Measurements from ENCODE around the gene IER5L. TPM values are rescaled to one million over a fixed set of nuclear protein-coding genes. Genes with fewer than 3 reads are reported as not detected.

Gene IER5L
- polyA plus RNA-seq, 1 donor (not counting 4 experiments of a cell fraction or from before 2014, with no cell fraction given) = 2.1 TPM

- peak; percentile 49 for DNase-seq (ENCODE audit: low read depth, low spot score)
- Histone ChIP-seq H3K27me3 (ENCODE audit: control insufficient read depth, extremely low read depth, insufficient read depth, low read length) (no peaks in the 10 kb centered on the region), H3K4me2 (ENCODE audit: control insufficient read depth, extremely low read depth, insufficient read depth, low read depth, low read length) (peak overlapping the region; percentile 96), H3K9ac (ENCODE audit: control insufficient read depth, extremely low read depth, insufficient read depth, low read length) (peak overlapping the region; percentile 84), H3K4me3 (ENCODE audit: control insufficient read depth in 2 of 3, extremely low read depth in 1 of 3, insufficient read depth in 2 of 3, low read depth in 1 of 3, low read length in 3 of 3) (peak overlapping the region; percentile 50 to 95 (median 69)), H3K9me3 (ENCODE audit: control insufficient read depth, low read depth, low read length) (no peaks in the 10 kb centered on the region), H3K9me1 (ENCODE audit: control insufficient read depth, extremely low read depth, insufficient read depth, low read length) (no peaks in the 10 kb centered on the region), H3K36me3 (ENCODE audit: control insufficient read depth in 2 of 2, extremely low read depth in 1 of 2, insufficient read depth in 2 of 2, low read length in 2 of 2) (no peaks in the 10 kb centered on the region), H3K4me1 (ENCODE audit: control insufficient read depth, extremely low read depth, insufficient read depth, low read length) (peaks cover 21% of the 10 kb centered on the region), H3K27ac (ENCODE audit: control insufficient read depth, insufficient read depth, low read length) (peak overlapping the region; percentile 66), H3K79me2 (ENCODE audit: control insufficient read depth, insufficient read depth, low read length) (peaks cover 16% of the 10 kb centered on the region), H2AFZ (ENCODE audit: control insufficient read depth, low read length) (peak overlapping the region; percentile 49), H4K20me1 (ENCODE audit: control insufficient read depth, extremely low read depth, insufficient read depth, low read length) (no peaks in the 10 kb centered on the region)
- dilution Hi-C loops (cut with MboI; ENCODE audit: extremely low pct_ligation_motif_present, low sequenced_read_pairs) = loop anchor here (25.0 kb wide), 1 partner anchor 438 kb away; the partner anchor contains the start of gene C9orf50
- no peak for TF ChIP-seq EZH2 (IDR thresholded peaks at IDR 0.05; ENCODE audit: low read length)
- TF ChIP-seq CTCF (optimal IDR thresholded peaks at IDR 0.05 in 1 of 3, IDR thresholded peaks at IDR 0.05 in 1 of 3, conservative IDR thresholded peaks at IDR 0.05 in 1 of 3; ENCODE audit: extremely low read depth in 1 of 3, insufficient read depth in 2 of 3, low read length in 3 of 3) = peak; percentile 92 to 98 (median 94)
- FAIRE-seq = peak; percentile 17
Observed at GRCh38 chr9:129174102-129174723, 3.8 kb downstream of the IER5L start.

DNA sequence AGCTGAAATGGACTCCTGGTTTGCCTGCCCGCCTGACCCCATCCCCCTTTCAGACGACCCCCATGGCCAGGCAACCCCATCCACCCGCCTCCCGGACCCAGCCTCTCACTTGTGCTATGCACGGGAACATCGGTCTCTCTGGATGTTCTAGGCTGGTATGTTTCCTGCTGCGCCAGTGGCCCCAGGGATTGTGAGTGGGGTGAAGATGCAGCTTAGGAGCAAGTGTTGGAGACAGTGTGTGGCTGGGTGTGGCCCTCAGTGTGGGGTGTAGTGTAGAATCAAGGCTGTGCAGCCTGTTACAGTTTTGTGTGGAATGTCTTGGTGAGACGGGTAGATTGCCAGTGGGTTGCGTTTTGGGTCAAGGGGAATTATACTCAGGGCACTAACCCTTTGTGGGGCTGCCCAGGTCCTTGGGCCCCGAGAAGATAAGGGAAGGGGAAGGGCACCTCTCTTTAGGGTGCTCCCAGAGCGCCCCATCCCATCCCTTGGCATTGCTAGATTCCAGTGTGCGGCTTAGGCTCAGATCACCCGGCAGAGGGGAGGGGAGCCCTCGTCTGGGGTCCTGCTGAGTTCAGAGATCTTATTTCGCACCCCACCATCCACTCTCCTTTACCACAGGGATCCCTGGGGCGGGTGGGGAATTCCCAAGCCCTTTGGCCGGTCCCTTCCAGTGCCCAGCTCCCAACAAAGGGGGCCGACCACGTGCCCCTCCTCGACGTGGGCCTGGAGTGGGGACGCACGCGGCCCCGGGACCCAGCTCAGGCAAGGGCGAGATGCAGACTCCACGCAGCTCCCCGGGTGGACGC lies 4.6 kb downstream of the IER5L start:
- H3K4me3 ChIP-seq (ENCODE audit: control insufficient read depth in 2 of 3, extremely low read depth in 1 of 3, insufficient read depth in 2 of 3, low read depth in 1 of 3, low read length in 3 of 3) = peak overlapping the region; percentile 50 to 95 (median 69)

More for the DNA sequence above, 4.6 kb downstream of the IER5L start:
- Histone ChIP-seq H3K9me1 (ENCODE audit: control insufficient read depth, extremely low read depth, insufficient read depth, low read length) (no peaks in the 10 kb centered on the region), H2AFZ (ENCODE audit: control insufficient read depth, low read length) (peak overlapping the region; percentile 49), H3K27me3 (ENCODE audit: control insufficient read depth, extremely low read depth, insufficient read depth, low read length) (no peaks in the 10 kb centered on the region), H3K27ac (ENCODE audit: control insufficient read depth, insufficient read depth, low read length) (peak overlapping the region; percentile 66), H3K4me2 (ENCODE audit: control insufficient read depth, extremely low read depth, insufficient read depth, low read depth, low read length) (peak overlapping the region; percentile 96), H3K4me1 (ENCODE audit: control insufficient read depth, extremely low read depth, insufficient read depth, low read length) (peaks cover 25% of the 10 kb centered on the region), H4K20me1 (ENCODE audit: control insufficient read depth, extremely low read depth, insufficient read depth, low read length) (no peaks in the 10 kb centered on the region), H3K9me3 (ENCODE audit: control insufficient read depth, low read depth, low read length) (no peaks in the 10 kb centered on the region), H3K79me2 (ENCODE audit: control insufficient read depth, insufficient read depth, low read length) (peaks cover 16% of the 10 kb centered on the region), H3K9ac (ENCODE audit: control insufficient read depth, extremely low read depth, insufficient read depth, low read length) (peak overlapping the region; percentile 84), H3K36me3 (ENCODE audit: control insufficient read depth in 2 of 2, extremely low read depth in 1 of 2, insufficient read depth in 2 of 2, low read length in 2 of 2) (no peaks in the 10 kb centered on the region)
- no peak for FAIRE-seq
- dilution Hi-C loops (cut with MboI; ENCODE audit: extremely low pct_ligation_motif_present, low sequenced_read_pairs) = loop anchor here (25.0 kb wide), 1 partner anchor 439 kb away; the partner anchor contains the start of gene C9orf50
- TF ChIP-seq CTCF (optimal IDR thresholded peaks at IDR 0.05 in 1 of 3, IDR thresholded peaks at IDR 0.05 in 1 of 3, conservative IDR thresholded peaks at IDR 0.05 in 1 of 3; ENCODE audit: extremely low read depth in 1 of 3, insufficient read depth in 2 of 3, low read length in 3 of 3) = no peak
- no peak for TF ChIP-seq EZH2 (IDR thresholded peaks at IDR 0.05; ENCODE audit: low read length)
- DNase-seq (ENCODE audit: low read depth, low spot score) = no peak
